SK-N-MC (cell line): ENCODE measurements around the gene STAT5B.

Experiments used
- EZH2 ChIP-seq: fragments of 200-600 bp; sonication (generic); IDR thresholded peaks from one replicate; pipeline ENCODE4 v1.6.1; 2017; ENCODE audit warnings: antibody characterized with exemption
- FOXP2 ChIP-seq: optimal IDR thresholded peaks from 2 replicates; pipeline ENCODE3; 2011; ENCODE audit warnings: mild to moderate bottlenecking, moderate library complexity; ENCODE audit not compliant: insufficient read depth; ENCODE audit errors: extremely low read length, control extremely low read depth
- POLR2AphosphoS5 ChIP-seq: IDR thresholded peaks from 2 replicates; pipeline ENCODE4 v1.6.1; 2012; ENCODE audit warnings: mild to moderate bottlenecking, low read depth, low read length, borderline replicate concordance

GRCh38 chr17:42183741-42184711, 92.2 kb downstream of the STAT5B start:
- TF ChIP-seq POLR2AphosphoS5 (no peak), EZH2 (no peak), FOXP2 (no peak)
